ENCODE results near the gene TMEM185A.

DNA sequence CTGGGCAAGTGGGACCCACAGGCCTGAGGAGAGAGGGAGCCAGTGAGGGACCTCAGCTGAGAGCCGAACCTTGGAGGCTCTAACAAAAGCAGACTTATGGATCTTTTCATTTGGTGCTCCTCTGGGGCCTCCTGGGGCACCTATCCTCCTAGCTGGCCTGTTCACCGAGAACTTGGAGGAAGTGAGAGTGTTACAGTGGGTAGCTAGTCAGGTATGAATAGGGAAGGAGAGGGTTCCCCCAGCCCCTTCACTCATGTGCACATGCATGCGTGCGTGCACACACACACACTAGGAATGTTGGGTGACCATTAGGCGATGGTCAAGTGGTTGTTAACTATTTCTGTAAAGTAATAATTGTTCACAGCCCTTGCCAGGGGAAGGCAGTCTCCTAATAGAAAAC, 18.6 kb upstream of the TMEM185A start:
- no peak for TF ChIP-seq CTCF (IDR thresholded peaks at IDR 0.05; ENCODE audit: low read depth, low read length, poor library complexity, severe bottlenecking)
- TF ChIP-seq EZH2phosphoT487 (IDR thresholded peaks at IDR 0.05; ENCODE audit: borderline replicate concordance, low read length) = no peak

Measured in DOHH2 (cell line).